HepG2 (cell line): ENCODE results near the gene FOSL2. TPM values are rescaled to one million over a fixed set of nuclear protein-coding genes. Genes with fewer than 3 reads are reported as not detected.

ENCODE experiments used
- AFF4 ChIP-seq: sonication (generic); formaldehyde crosslinking; IDR thresholded peaks from 2 replicates; pipeline ENCODE4 v1.4.0; 2020; ENCODE audit warnings: missing genetic modification reagents
- IRF9 ChIP-seq: sonication (generic); formaldehyde crosslinking; IDR thresholded peaks from 2 replicates; pipeline ENCODE4 v1.8.0; 2022; ENCODE audit warnings: missing genetic modification reagents, mild to moderate bottlenecking, borderline replicate concordance
- KLF9 ChIP-seq: IDR thresholded peaks from 2 replicates; pipeline ENCODE4 v1.6.1; 2016; ENCODE audit warnings: low read depth
- NFKBIZ ChIP-seq: IDR thresholded peaks from 2 replicates; pipeline ENCODE4 v1.6.1; 2018; ENCODE audit warnings: missing genetic modification reagents, missing compliant biosample characterization
- NR0B2 ChIP-seq: sonication (generic); formaldehyde crosslinking; IDR thresholded peaks from 2 replicates; pipeline ENCODE4 v1.4.0; 2020; ENCODE audit warnings: mild to moderate bottlenecking, missing genetic modification reagents
- RBFOX2 ChIP-seq: fragments of 200-400 bp; formaldehyde crosslinking; IDR thresholded peaks from 2 replicates; pipeline ENCODE4 v1.6.1; 2017; ENCODE audit warnings: low read depth, mild to moderate bottlenecking, low read length
- RELA ChIP-seq: sonication (generic); formaldehyde crosslinking; IDR thresholded peaks from 2 replicates; pipeline ENCODE4 v1.4.0; 2020; ENCODE audit warnings: missing genetic modification reagents
- STAG1 ChIP-seq: sonication (generic); formaldehyde crosslinking; IDR thresholded peaks from 2 replicates; pipeline ENCODE4 v1.4.0; 2020; ENCODE audit warnings: missing genetic modification reagents
- TAF1 ChIP-seq: sonication (generic); formaldehyde crosslinking; IDR thresholded peaks from 2 replicates; pipeline ENCODE4 v1.4.0; 2020; ENCODE audit warnings: missing genetic modification reagents
- ZNF652 ChIP-seq: IDR thresholded peaks from 2 replicates; pipeline ENCODE4 v1.6.1; 2016; ENCODE audit warnings: low read depth, borderline replicate concordance
- polyA plus RNA-seq, 8 experiments: library from polyadenylated mRNA; depleted of rRNA in 3 of 8; stranded (reverse) in 7 of 8; unstranded in 1 of 8; fragments of >200 nt; fragmentation: Illumina TruSeq in 4 of 8; extraction: Trizol in 4 of 8; gene quantifications; 2 replicates each; pipeline versions ENCODE4 v1.2.1 to v1.2.3, GENCODE V29; 2011 to 2016; ENCODE audit warnings: low read depth in 4 of 8, missing spikeins in 1 of 8, mixed read lengths in 1 of 8; ENCODE audit not compliant: insufficient read depth in 1 of 8
- total RNA-seq, 5 experiments: library from RNA; depleted of rRNA; stranded (reverse); fragments of >200 nt; fragmentation: Illumina TruSeq; extraction: Trizol; gene quantifications; 2 replicates each; pipeline ENCODE4 v1.2.3, GENCODE V29; 2016; ENCODE audit warnings: low read depth in 1 of 5
- TF ChIP-seq, protein P1 (sequence below): sonication (generic); formaldehyde crosslinking; IDR thresholded peaks from 2 replicates; pipeline ENCODE4 v1.5.0; 2020; ENCODE audit warnings: missing genetic modification reagents
- TF ChIP-seq, protein P2 (sequence below): sonication (generic); formaldehyde crosslinking; conservative IDR thresholded peaks from 2 replicates; pipeline ENCODE4 v1.4.0; 2020; ENCODE audit warnings: mild to moderate bottlenecking, missing genetic modification reagents, moderate library complexity
- TF ChIP-seq, protein P3 (sequence below), 2 experiments: sonication (generic) in 1 of 2; formaldehyde crosslinking in 1 of 2; IDR thresholded peaks; 2 replicates each; pipeline versions ENCODE4 v1.4.0 to v1.6.1; 2016 to 2020; ENCODE audit warnings: borderline replicate concordance in 1 of 2, low read depth in 1 of 2, mild to moderate bottlenecking in 1 of 2, missing genetic modification reagents in 1 of 2

FOSL2 gene
- total and polyA plus RNA-seq, 2 of the 13 experiments (the other 11 are each of a cell fraction or from before 2014, with no cell fraction given), result 3.4 to 18.1 TPM

- TF ChIP-seq, protein P1, sequence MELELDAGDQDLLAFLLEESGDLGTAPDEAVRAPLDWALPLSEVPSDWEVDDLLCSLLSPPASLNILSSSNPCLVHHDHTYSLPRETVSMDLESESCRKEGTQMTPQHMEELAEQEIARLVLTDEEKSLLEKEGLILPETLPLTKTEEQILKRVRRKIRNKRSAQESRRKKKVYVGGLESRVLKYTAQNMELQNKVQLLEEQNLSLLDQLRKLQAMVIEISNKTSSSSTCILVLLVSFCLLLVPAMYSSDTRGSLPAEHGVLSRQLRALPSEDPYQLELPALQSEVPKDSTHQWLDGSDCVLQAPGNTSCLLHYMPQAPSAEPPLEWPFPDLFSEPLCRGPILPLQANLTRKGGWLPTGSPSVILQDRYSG (CRISPR knock-in tag), result peak; percentile 76; the same call in 1 of the 2 replicates
- TF ChIP-seq NFKBIZ (CRISPR knock-in tag) (peak; percentile 85), STAG1 (CRISPR knock-in tag) (no peak), RELA (CRISPR knock-in tag) (0 out of 2 replicates have a peak, but pooled peaks have one; percentile 63), RBFOX2 (peak; percentile 87), AFF4 (CRISPR knock-in tag) (no peak), IRF9 (peak; percentile 84), TAF1 (CRISPR knock-in tag) (peak; percentile 94), KLF9 (CRISPR knock-in tag) (0 out of 2 replicates have a peak, but pooled peaks have one; percentile 46), NR0B2 (CRISPR knock-in tag) (peak; percentile 85), ZNF652 (CRISPR knock-in tag) (peak; percentile 82)
- TF ChIP-seq, protein P2, sequence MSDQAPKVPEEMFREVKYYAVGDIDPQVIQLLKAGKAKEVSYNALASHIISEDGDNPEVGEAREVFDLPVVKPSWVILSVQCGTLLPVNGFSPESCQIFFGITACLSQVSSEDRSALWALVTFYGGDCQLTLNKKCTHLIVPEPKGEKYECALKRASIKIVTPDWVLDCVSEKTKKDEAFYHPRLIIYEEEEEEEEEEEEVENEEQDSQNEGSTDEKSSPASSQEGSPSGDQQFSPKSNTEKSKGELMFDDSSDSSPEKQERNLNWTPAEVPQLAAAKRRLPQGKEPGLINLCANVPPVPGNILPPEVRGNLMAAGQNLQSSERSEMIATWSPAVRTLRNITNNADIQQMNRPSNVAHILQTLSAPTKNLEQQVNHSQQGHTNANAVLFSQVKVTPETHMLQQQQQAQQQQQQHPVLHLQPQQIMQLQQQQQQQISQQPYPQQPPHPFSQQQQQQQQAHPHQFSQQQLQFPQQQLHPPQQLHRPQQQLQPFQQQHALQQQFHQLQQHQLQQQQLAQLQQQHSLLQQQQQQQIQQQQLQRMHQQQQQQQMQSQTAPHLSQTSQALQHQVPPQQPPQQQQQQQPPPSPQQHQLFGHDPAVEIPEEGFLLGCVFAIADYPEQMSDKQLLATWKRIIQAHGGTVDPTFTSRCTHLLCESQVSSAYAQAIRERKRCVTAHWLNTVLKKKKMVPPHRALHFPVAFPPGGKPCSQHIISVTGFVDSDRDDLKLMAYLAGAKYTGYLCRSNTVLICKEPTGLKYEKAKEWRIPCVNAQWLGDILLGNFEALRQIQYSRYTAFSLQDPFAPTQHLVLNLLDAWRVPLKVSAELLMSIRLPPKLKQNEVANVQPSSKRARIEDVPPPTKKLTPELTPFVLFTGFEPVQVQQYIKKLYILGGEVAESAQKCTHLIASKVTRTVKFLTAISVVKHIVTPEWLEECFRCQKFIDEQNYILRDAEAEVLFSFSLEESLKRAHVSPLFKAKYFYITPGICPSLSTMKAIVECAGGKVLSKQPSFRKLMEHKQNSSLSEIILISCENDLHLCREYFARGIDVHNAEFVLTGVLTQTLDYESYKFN, result peak; percentile 83
- TF ChIP-seq, protein P3, sequence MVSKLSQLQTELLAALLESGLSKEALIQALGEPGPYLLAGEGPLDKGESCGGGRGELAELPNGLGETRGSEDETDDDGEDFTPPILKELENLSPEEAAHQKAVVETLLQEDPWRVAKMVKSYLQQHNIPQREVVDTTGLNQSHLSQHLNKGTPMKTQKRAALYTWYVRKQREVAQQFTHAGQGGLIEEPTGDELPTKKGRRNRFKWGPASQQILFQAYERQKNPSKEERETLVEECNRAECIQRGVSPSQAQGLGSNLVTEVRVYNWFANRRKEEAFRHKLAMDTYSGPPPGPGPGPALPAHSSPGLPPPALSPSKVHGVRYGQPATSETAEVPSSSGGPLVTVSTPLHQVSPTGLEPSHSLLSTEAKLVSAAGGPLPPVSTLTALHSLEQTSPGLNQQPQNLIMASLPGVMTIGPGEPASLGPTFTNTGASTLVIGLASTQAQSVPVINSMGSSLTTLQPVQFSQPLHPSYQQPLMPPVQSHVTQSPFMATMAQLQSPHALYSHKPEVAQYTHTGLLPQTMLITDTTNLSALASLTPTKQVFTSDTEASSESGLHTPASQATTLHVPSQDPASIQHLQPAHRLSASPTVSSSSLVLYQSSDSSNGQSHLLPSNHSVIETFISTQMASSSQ (IDR thresholded peaks at IDR 0.05; ENCODE audit: low read depth), result no peak; the same call in 1 of the 2 replicates
- TF ChIP-seq, protein P3 (CRISPR knock-in tag; IDR thresholded peaks at IDR 0.05; ENCODE audit: borderline replicate concordance), result peak; percentile 69; the same call in 1 of the 2 replicates
These were observed at the start of gene FOSL2 (continued) for GRCh38 chr2:28392297-28393113.
